GM12891 (cell line): ENCODE results near the gene C2orf72.

Experiments
- POLR2A ChIP-seq: IDR thresholded peaks from 2 replicates; pipeline ENCODE4 v1.6.1; 2011; ENCODE audit warnings: low read depth, low read length, control low read depth
- POLR2AphosphoS5 ChIP-seq: IDR thresholded peaks from 2 replicates; pipeline ENCODE4 v1.6.1; 2011; ENCODE audit warnings: low read depth, low read length, control low read depth
- TAF1 ChIP-seq: IDR thresholded peaks from 2 replicates; pipeline ENCODE4 v1.6.1; 2011; ENCODE audit warnings: low read depth, low read length, control low read depth

GRCh38 chr2:231041061-231041689 lies 3.9 kb downstream of the C2orf72 start:
- no peak for TF ChIP-seq POLR2AphosphoS5
- no peak for TF ChIP-seq POLR2A
- no peak for TF ChIP-seq TAF1
